GM18909 (cell line): ENCODE measurements around the gene GPI.
"Not testable (repeated sequence)": the region's sequence is repeated elsewhere in the genome, so short reads cannot be mapped to it uniquely, and the experiment has no call there.

Experiments used
- ATAC-seq: cut with Tn5 transposase; IDR thresholded peaks from one replicate; pipeline ENCODE4 v1.9.1; 2021; ENCODE audit warnings: mild to moderate bottlenecking; ENCODE audit not compliant: unreplicated experiment, poor library complexity

GPI gene

GRCh38 chr19:34366738-34367623, 2.0 kb downstream of the GPI start:
- no peak for ATAC-seq

- ATAC-seq = no peak
These were observed 2.6 kb downstream of the GPI start for GRCh38 chr19:34367624-34367957.

- no peak for ATAC-seq
These were observed 3.3 kb downstream of the GPI start for GRCh38 chr19:34368338-34368737.

GRCh38 chr19:34369166-34369565, 4.2 kb downstream of the GPI start:
- ATAC-seq = not testable (repeated sequence)

GRCh38 chr19:34370117-34370516, 5.1 kb downstream of the GPI start:
- ATAC-seq = no peak

- no peak for ATAC-seq
These were observed 6.0 kb downstream of the GPI start for GRCh38 chr19:34370983-34371382.

GRCh38 chr19:34373601-34374288, 8.7 kb downstream of the GPI start:
- ATAC-seq = no peak

- no peak for ATAC-seq
These were observed 10.6 kb downstream of the GPI start for GRCh38 chr19:34375598-34375997.

- ATAC-seq = no peak
These were observed 15.7 kb downstream of the GPI start for GRCh38 chr19:34380639-34381241.

GRCh38 chr19:34381399-34382251, 16.6 kb downstream of the GPI start:
- ATAC-seq = no peak

GRCh38 chr19:34382471-34382870, 17.5 kb downstream of the GPI start:
- ATAC-seq = no peak

- no peak for ATAC-seq
These were observed 18.6 kb downstream of the GPI start for GRCh38 chr19:34383599-34383998.

GRCh38 chr19:34386645-34387445, 21.8 kb downstream of the GPI start:
- ATAC-seq = no peak

- ATAC-seq = no peak
These were observed 22.4 kb downstream of the GPI start for GRCh38 chr19:34387446-34387810.

- ATAC-seq = not testable (repeated sequence)
These were observed 23.7 kb downstream of the GPI start for GRCh38 chr19:34388745-34389144.

- no peak for ATAC-seq
These were observed 26.8 kb downstream of the GPI start for GRCh38 chr19:34391813-34392212.

GRCh38 chr19:34393031-34393430, 28.0 kb downstream of the GPI start:
- ATAC-seq = no peak

- ATAC-seq = no peak
These were observed 28.6 kb downstream of the GPI start for GRCh38 chr19:34393629-34394028.

- ATAC-seq = no peak
These were observed 32.9 kb downstream of the GPI start for GRCh38 chr19:34397853-34398252.

GRCh38 chr19:34399886-34400285, 34.9 kb downstream of the GPI start:
- ATAC-seq = no peak
